HG03520 (cell line): ENCODE measurements around the gene OR14J1.
"Not testable (repeated sequence)": the region's sequence is repeated elsewhere in the genome, so short reads cannot be mapped to it uniquely, and the experiment has no call there.

ENCODE experiments used
- ATAC-seq: cut with Tn5 transposase; IDR thresholded peaks from one replicate; pipeline ENCODE4 v1.9.1; 2021; ENCODE audit warnings: mild to moderate bottlenecking, moderate library complexity; ENCODE audit not compliant: unreplicated experiment

Gene OR14J1

GRCh38 chr6:29301316-29301715 lies at the start of gene OR14J1:
Gene OR14J1 (plus strand): TSS chr6:29301701. CDS start chr6:29306690, 4,989 bp downstream.
- no peak for ATAC-seq

- no peak for ATAC-seq
Observed at GRCh38 chr6:29251736-29252135, 49.8 kb upstream of the OR14J1 start.

- ATAC-seq = no peak
Observed at GRCh38 chr6:29255530-29255929, 46.0 kb upstream of the OR14J1 start.

- no peak for ATAC-seq
Observed at GRCh38 chr6:29259721-29260120, 41.8 kb upstream of the OR14J1 start.

GRCh38 chr6:29263001-29263400 lies 38.5 kb upstream of the OR14J1 start:
- ATAC-seq = no peak

- ATAC-seq = no peak
Observed at GRCh38 chr6:29294499-29294914, 7.0 kb upstream of the OR14J1 start.

GRCh38 chr6:29295181-29295585 lies 6.3 kb upstream of the OR14J1 start:
- ATAC-seq = no peak

- ATAC-seq = no peak
Observed at GRCh38 chr6:29295623-29296022, 5.9 kb upstream of the OR14J1 start.

GRCh38 chr6:29319931-29320330 lies 18.4 kb downstream of the OR14J1 start:
- ATAC-seq = no peak

GRCh38 chr6:29323332-29323731 lies 21.8 kb downstream of the OR14J1 start:
- ATAC-seq = not testable (repeated sequence)

- no peak for ATAC-seq
Observed at GRCh38 chr6:29325777-29326176, 24.3 kb downstream of the OR14J1 start.

GRCh38 chr6:29332676-29333075 lies 31.2 kb downstream of the OR14J1 start:
- no peak for ATAC-seq

- ATAC-seq = no peak
Observed at GRCh38 chr6:29336269-29336668, 34.8 kb downstream of the OR14J1 start.

- ATAC-seq = no peak
Observed at GRCh38 chr6:29345380-29345779, 43.9 kb downstream of the OR14J1 start.

GRCh38 chr6:29349348-29349747 lies 47.8 kb downstream of the OR14J1 start:
- not testable (repeated sequence) for ATAC-seq

GRCh38 chr6:29354980-29355379 lies 53.5 kb downstream of the OR14J1 start:
- no peak for ATAC-seq

- ATAC-seq = no peak
Observed at GRCh38 chr6:29355603-29356002, 54.1 kb downstream of the OR14J1 start.
